Liver (tissue), 9 donors: ENCODE results near the gene BORCS5. TPM values are rescaled to one million over a fixed set of nuclear protein-coding genes. Genes with fewer than 3 reads are reported as not detected.

ENCODE experiments used
- DNase-seq: peaks from one replicate; pipeline ENCODE4 v3.0.0-alpha.2; 2017; ENCODE audit warnings: low spot score
- H3K27ac ChIP-seq, 2 donors: one replicate each; pipeline ENCODE4 v1.7.0; 2013; ENCODE audit warnings: inconsistent platforms in 2 of 2, low read length in 2 of 2, control low read depth in 1 of 2, low read depth in 1 of 2, mild to moderate bottlenecking in 1 of 2
- H3K27me3 ChIP-seq, 4 donors: one replicate each; pipeline versions ENCODE4 v1.6.1 to v1.7.0; 2013; ENCODE audit warnings: low read length in 3 of 4, inconsistent platforms in 1 of 4, mild to moderate bottlenecking in 1 of 4, moderate library complexity in 1 of 4; ENCODE audit not compliant: control insufficient read depth in 4 of 4, insufficient read depth in 4 of 4
- H3K36me3 ChIP-seq, 4 donors: one replicate each; pipeline versions ENCODE4 v1.6.1 to v1.7.0; 2013; ENCODE audit warnings: low read length in 3 of 4, mild to moderate bottlenecking in 3 of 4, low read depth in 1 of 4, moderate library complexity in 1 of 4; ENCODE audit not compliant: control insufficient read depth in 4 of 4, insufficient read depth in 3 of 4
- H3K4me1 ChIP-seq, 4 donors: one replicate each; pipeline versions ENCODE4 v1.6.1 to v1.7.0; 2013; ENCODE audit warnings: low read length in 3 of 4, mild to moderate bottlenecking in 3 of 4, moderate library complexity in 1 of 4; ENCODE audit not compliant: control insufficient read depth in 4 of 4, insufficient read depth in 4 of 4
- H3K4me3 ChIP-seq, 3 donors: one replicate each; pipeline versions ENCODE4 v1.6.1 to v1.7.0; 2013; ENCODE audit warnings: low read length in 3 of 3, control low read depth in 1 of 3, low read depth in 1 of 3, mild to moderate bottlenecking in 1 of 3
- H3K9ac ChIP-seq, 2 donors: one replicate each; pipeline ENCODE4 v1.7.0; 2013; ENCODE audit warnings: low read length in 2 of 2, mild to moderate bottlenecking in 2 of 2, moderate library complexity in 2 of 2, control low read depth in 1 of 2, low read depth in 1 of 2
- H3K9me3 ChIP-seq, 4 donors: one replicate each; pipeline versions ENCODE4 v1.6.1 to v1.7.0; 2013; ENCODE audit warnings: low read length in 3 of 4; ENCODE audit not compliant: control insufficient read depth in 4 of 4
- ATF3 ChIP-seq: IDR thresholded peaks from 2 replicates; pipeline ENCODE4 v1.6.1; 2016; ENCODE audit warnings: antibody characterized with exemption
- CTCF ChIP-seq: fragments of 150-350 bp; IDR thresholded peaks from 2 replicates; pipeline ENCODE4 v1.5.1; 2017; ENCODE audit warnings: improper control_type of control experiment, low read depth, low read length; ENCODE audit not compliant: missing input control
- EGR1 ChIP-seq, 2 donors: IDR thresholded peaks; 2 replicates each; pipeline ENCODE4 v1.6.1; 2016 to 2018; ENCODE audit warnings: antibody characterized with exemption in 2 of 2, low read depth in 2 of 2
- FOXA1 ChIP-seq: IDR thresholded peaks from 2 replicates; pipeline ENCODE4 v1.6.1; 2016; ENCODE audit warnings: antibody characterized with exemption
- FOXA2 ChIP-seq: IDR thresholded peaks from 2 replicates; pipeline ENCODE4 v1.6.1; 2016; ENCODE audit warnings: antibody characterized with exemption
- GABPA ChIP-seq, 2 donors: IDR thresholded peaks in 1 of 2; conservative IDR thresholded peaks in 1 of 2; 2 replicates each; pipeline ENCODE4 v1.6.1; 2016; ENCODE audit warnings: antibody characterized with exemption in 2 of 2, mild to moderate bottlenecking in 1 of 2, moderate library complexity in 1 of 2
- HNF4A ChIP-seq, 2 donors: conservative IDR thresholded peaks; 2 replicates each; pipeline ENCODE4 v1.6.1; 2016; ENCODE audit warnings: antibody characterized with exemption in 2 of 2, mild to moderate bottlenecking in 2 of 2
- HNF4G ChIP-seq: IDR thresholded peaks from 2 replicates; pipeline ENCODE4 v1.6.1; 2016; ENCODE audit warnings: antibody characterized with exemption
- JUND ChIP-seq, 2 donors: IDR thresholded peaks; 2 replicates each; pipeline ENCODE4 v1.6.1; 2016; ENCODE audit warnings: antibody characterized with exemption in 2 of 2
- MAX ChIP-seq: IDR thresholded peaks from 2 replicates; pipeline ENCODE4 v1.6.1; 2016; ENCODE audit warnings: antibody characterized with exemption
- NR2F2 ChIP-seq: IDR thresholded peaks from 2 replicates; pipeline ENCODE4 v1.6.1; 2016; ENCODE audit warnings: antibody characterized with exemption
- RAD21 ChIP-seq, 2 donors: IDR thresholded peaks; 2 replicates each; pipeline ENCODE4 v1.6.1; 2016; ENCODE audit warnings: antibody characterized with exemption in 2 of 2, mild to moderate bottlenecking in 2 of 2
- REST ChIP-seq: IDR thresholded peaks from 2 replicates; pipeline ENCODE4 v1.6.1; 2016; ENCODE audit warnings: antibody characterized with exemption, mild to moderate bottlenecking
- RXRA ChIP-seq, 2 donors: IDR thresholded peaks; 2 replicates each; pipeline ENCODE4 v1.6.1; 2017 to 2018; ENCODE audit warnings: antibody characterized with exemption in 2 of 2, mild to moderate bottlenecking in 1 of 2
- SP1 ChIP-seq: IDR thresholded peaks from 2 replicates; pipeline ENCODE4 v1.6.1; 2018; ENCODE audit warnings: antibody characterized with exemption, mild to moderate bottlenecking
- TAF1 ChIP-seq: conservative IDR thresholded peaks from 2 replicates; pipeline ENCODE4 v1.6.1; 2016; ENCODE audit warnings: antibody characterized with exemption, mild to moderate bottlenecking
- YY1 ChIP-seq: IDR thresholded peaks from 2 replicates; pipeline ENCODE4 v1.6.1; 2016; ENCODE audit warnings: antibody characterized with exemption, mild to moderate bottlenecking
- ZBTB33 ChIP-seq: IDR thresholded peaks from 2 replicates; pipeline ENCODE4 v1.6.1; 2016; ENCODE audit warnings: antibody characterized with exemption
- WGBS: extraction: QIAGEN DNeasy Blood & Tissue Kit; methylation state at CpG from one replicate; pipeline ENCODE4 v1.1.7; 2013; 5-methylcytosine and 5-hydroxymethylcytosine counted together
- polyA plus RNA-seq, 2 donors: library from polyadenylated mRNA; stranded (reverse) in 1 of 2; unstranded in 1 of 2; fragments of 200-250 nt in 1 of 2; fragments of >200 nt in 1 of 2; fragmentation: Nextera tagmentation in 1 of 2; extraction: Ambion mirVana in 1 of 2; gene quantifications; one replicate each; pipeline versions ENCODE4 v1.2.1 to v1.2.3, GENCODE V29; 2013 to 2015
- total RNA-seq, 2 donors: library from RNA; depleted of rRNA; stranded (reverse); fragments of >200 nt; gene quantifications; one replicate each; pipeline ENCODE4 v1.2.3, GENCODE V29; 2014
- donor health status: healthy.
- donor health status: healthy.
- donor health status: healthy.
- donor health status: healthy.
- donor health status: healthy.

The BORCS5 gene
- total and polyA plus RNA-seq, 4 donors, result 4.5 to 11.4 (median 8.1) TPM

- no peaks in the 10 kb centered on the region for H3K27me3 ChIP-seq
- no peak for TF ChIP-seq FOXA1
- TF ChIP-seq GABPA (IDR thresholded peaks at IDR 0.05 in 1 of 2, conservative IDR thresholded peaks at IDR 0.05 in 1 of 2), result no peak
- TF ChIP-seq HNF4A (conservative IDR thresholded peaks at IDR 0.05), result no peak
- TF ChIP-seq MAX, result no peak
- TF ChIP-seq RAD21 (IDR thresholded peaks at IDR 0.05), result no peak
- TF ChIP-seq YY1, result no peak
- no peak for TF ChIP-seq REST
- no peak for TF ChIP-seq EGR1 (IDR thresholded peaks at IDR 0.05; ENCODE audit: low read depth in 2 of 2)
- TF ChIP-seq ATF3, result no peak
- TF ChIP-seq CTCF, result no peak
- TF ChIP-seq HNF4G, result no peak
- no peak for TF ChIP-seq FOXA2
- no peak for TF ChIP-seq SP1
- no peak for TF ChIP-seq ZBTB33
- TF ChIP-seq JUND (IDR thresholded peaks at IDR 0.05), result no peak
- no peak for TF ChIP-seq NR2F2
- TF ChIP-seq TAF1, result no peak
- no peak for TF ChIP-seq RXRA (IDR thresholded peaks at IDR 0.05)
- peaks cover 0 to 19% (median 4%) of the 10 kb centered on the region in 4 donors for H3K4me1 ChIP-seq
- 13% methylated on average over 10 of the region's 10 CpGs for WGBS
- DNase-seq, result no peak
- H3K9ac ChIP-seq, result peak overlapping the region; percentile 95 to 100
- H3K27ac ChIP-seq, result peak overlapping the region; percentile 94 to 100
- H3K9me3 ChIP-seq, result no peaks in the 10 kb centered on the region
- H3K36me3 ChIP-seq, result no peaks in the 10 kb centered on the region
- peak overlapping the region; percentile 72 to 96 (median 77) for H3K4me3 ChIP-seq
These were observed 1.0 kb downstream of the BORCS5 start for GRCh38 chr12:12357719-12358461.
